AG09319 (cell line): ENCODE measurements around the gene IKZF1.
A peak's percentile ranks its signal among the peaks of the same experiment; 100 is the strongest.

Experiments used
- DNase-seq: peaks from one replicate; pipeline ENCODE4 v3.0.0-alpha.2; 2010; ENCODE audit warnings: low read depth; ENCODE audit errors: extremely low read depth
- TF ChIP-seq, protein P1 (sequence below): IDR thresholded peaks from 2 replicates; pipeline ENCODE4 v1.5.1; 2011; ENCODE audit warnings: low read depth, mild to moderate bottlenecking, inconsistent platforms, low read length, moderate library complexity

The IKZF1 gene

DNA sequence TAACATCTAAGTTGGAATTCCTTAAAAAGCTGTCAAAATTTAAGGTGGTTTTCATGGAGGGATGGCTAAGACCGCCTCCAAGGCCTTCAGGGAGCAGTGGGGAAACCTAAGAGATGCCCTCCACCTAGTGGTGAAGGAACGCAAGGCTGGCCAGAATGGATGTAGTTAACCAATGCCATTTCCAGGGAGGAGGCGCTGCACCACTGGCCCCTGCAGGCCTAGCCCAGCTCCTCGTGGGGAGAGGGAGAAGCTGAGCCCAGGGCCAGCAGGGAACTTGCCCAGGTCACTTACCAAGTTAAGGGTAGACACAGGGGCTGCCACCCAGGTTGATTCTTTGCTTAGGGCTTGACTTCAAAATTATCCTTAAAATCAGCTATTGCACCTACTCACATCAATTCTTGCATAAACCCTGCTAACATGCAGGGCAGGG, 113.6 kb downstream of the IKZF1 start:
- TF ChIP-seq, protein P1, sequence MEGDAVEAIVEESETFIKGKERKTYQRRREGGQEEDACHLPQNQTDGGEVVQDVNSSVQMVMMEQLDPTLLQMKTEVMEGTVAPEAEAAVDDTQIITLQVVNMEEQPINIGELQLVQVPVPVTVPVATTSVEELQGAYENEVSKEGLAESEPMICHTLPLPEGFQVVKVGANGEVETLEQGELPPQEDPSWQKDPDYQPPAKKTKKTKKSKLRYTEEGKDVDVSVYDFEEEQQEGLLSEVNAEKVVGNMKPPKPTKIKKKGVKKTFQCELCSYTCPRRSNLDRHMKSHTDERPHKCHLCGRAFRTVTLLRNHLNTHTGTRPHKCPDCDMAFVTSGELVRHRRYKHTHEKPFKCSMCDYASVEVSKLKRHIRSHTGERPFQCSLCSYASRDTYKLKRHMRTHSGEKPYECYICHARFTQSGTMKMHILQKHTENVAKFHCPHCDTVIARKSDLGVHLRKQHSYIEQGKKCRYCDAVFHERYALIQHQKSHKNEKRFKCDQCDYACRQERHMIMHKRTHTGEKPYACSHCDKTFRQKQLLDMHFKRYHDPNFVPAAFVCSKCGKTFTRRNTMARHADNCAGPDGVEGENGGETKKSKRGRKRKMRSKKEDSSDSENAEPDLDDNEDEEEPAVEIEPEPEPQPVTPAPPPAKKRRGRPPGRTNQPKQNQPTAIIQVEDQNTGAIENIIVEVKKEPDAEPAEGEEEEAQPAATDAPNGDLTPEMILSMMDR, result peak; percentile 91
- peak; percentile 25 for DNase-seq

DNA sequence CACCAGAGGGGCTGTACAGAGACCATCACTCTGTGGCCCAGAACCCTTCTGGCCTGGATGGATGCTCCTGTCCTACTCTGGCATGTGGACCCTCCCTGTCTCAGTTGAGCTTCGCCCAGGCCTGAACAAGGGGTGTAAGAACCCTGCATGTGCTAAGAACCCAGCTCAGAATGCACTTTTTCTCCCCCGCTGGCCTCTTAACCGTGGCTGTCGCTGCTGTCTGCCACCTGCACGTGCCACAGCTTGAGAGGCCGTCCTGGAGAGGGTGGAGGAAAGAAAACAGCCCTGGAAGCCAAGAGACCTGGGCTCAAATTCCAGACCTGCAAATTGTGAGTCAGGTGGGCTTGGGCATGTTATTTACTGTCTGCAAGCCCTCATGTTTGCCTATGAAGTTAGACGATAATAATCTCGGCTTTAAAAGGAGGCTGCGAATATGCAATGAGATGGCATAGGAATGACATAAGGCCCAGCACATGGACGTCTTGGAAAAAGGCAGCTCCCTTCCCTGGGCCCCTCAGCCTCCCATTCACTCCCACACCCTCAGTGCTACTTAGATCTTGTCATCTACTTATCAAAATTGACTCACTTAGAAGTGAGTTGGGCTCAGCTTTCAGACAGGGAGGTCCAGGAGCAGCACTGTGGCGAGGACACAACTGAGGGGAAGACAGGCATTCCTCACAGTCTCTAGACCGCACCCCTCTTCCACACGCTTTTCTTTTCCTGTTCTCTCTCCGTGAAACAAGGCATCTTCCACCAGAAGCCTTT, 114.2 kb downstream of the IKZF1 start:
- TF ChIP-seq, protein P1, result no peak
- DNase-seq, result no peak

DNA sequence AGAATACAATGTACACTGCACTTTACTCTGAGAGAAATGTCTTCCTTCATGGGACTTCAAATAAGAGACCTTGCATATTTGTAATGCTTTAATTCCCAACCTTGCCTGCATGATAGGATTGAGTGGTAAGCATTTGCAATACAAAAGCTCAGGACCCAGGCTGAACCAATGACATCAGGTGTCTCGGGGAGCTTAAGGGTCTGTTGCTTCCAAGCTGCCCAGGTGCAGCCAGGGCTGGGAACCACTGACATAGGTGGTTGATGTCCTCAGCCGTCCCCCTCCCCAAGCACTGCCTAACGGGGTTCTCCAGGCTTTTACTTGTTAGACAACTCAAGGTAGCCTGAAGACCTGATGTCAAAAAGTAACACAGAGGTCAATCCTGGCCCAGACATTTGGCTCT, 116.5 kb downstream of the IKZF1 start:
- TF ChIP-seq, protein P1, result no peak
- DNase-seq, result no peak

DNA sequence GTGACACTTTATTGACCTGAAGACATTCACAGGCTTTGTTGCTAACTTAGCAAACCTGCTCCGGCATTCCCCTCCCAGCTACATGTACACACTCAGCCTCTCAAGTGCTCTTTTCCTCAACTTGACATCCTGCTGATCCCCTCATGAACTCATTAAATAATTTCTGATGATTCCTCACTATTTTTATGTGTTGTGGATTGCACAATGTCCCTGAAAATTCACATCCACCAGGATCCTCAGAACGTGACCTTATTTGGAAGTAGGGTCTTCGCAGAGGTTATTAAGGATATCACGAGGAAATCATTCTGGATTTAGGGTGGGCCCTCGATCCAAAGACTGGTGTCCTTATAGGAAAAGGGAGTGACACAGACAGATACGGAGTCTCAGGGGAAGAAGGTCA, 118.3 kb downstream of the IKZF1 start:
- TF ChIP-seq, protein P1, result no peak
- no peak for DNase-seq

DNA sequence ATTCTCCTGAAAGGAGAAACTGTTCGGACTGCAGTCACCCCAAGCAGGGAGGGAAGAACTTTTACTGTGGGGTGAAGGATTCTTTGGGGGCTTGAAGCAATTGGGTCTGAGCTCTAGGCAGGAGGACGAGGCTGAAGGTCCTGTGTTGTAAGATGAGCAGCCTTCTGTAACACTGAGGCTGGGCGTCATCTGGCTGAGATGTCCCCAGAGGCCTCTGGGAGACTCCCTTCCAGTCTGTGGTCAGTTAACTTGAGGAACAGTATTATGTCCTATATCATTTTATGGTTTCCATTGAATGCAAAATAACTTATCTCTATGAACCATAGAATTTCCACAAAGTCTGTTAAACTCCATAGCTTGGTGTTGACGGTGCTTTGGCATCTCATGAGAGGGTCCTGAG, 119.3 kb downstream of the IKZF1 start:
- TF ChIP-seq, protein P1, result no peak

DNA sequence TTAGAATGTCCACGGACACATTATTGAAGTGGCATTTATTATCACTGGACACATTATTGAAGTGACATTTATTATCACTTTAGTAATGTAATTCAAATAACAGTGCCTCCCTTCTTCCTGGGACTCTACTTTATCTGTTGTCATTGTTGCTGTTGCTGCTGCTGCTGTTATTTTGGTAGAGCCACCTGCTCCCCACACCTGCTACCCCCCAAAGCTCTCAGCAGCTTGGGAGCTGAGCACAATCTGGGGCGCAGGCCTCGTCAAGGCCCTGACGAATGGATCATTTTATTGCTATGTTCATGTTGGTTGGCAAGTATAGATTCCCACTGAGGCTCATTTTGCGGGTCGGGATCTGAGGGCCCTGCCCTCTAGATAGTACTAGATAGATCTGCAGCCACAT, 120.8 kb downstream of the IKZF1 start:
- DNase-seq, result no peak
- TF ChIP-seq, protein P1, result no peak

More for the DNA sequence above, 119.3 kb downstream of the IKZF1 start:
- DNase-seq, result no peak

DNA sequence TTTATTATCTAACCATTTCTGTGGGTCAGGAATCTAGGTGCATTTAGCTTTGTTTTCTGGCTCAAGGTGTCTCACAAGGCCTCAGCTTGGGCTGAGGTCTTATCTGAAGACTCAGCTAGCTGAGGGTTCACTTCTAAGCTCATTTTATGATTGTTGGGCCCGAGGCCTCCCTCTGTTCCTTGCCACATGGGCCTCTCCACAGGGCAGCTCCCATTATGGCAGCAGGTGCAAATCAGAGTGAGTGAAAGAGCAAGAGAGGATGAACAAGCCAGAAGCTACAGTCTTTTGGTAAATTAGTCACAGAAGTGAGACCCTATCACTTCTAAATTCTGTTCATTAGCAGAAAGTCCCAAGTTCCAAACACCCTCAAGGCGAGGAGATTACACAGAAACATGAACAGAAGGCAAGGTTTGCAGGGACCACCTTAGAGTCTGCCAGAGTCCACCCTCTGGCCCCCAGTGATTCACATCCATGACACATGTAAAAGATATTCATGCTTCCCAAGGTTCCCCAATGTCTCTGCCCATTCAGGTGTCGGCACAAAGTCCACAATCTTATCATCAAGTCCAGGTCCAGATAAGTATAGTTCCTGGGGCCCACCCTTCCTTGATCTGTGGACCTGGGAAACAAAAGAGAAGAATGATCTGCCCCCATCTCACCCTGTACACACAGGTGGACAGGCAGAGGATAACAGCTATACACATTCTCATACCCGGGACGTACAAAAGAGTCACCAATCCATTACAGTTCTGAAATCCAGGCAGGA, 121.9 kb downstream of the IKZF1 start:
- TF ChIP-seq, protein P1, result no peak

More for the DNA sequence above, 121.9 kb downstream of the IKZF1 start:
- DNase-seq, result no peak
